ENCODE measurements around the gene ZBTB17. TPM values are rescaled to one million over a fixed set of nuclear protein-coding genes. Genes with fewer than 3 reads are reported as not detected.

ZBTB17 gene
- total RNA-seq, 1 experiment from 2014 or later: 46.3 TPM

GRCh38 chr1:15993666-15994065 lies 17.8 kb upstream of the ZBTB17 start:
- no peaks in the 10 kb centered on the region for H3K4me1 Mint-ChIP-seq (ENCODE audit: insufficient read depth, unreplicated experiment)
- no peaks in the 10 kb centered on the region for H3K9me3 Mint-ChIP-seq (ENCODE audit: unreplicated experiment)
- ChIA-PET POLR2A (no interaction called here), CTCF (interaction anchor here (0.5 to 3.1 kb wide), 13 partner anchors 8 to 202 kb away, joined by 3 to 17 read pairs (median 4); partner anchors contain the start of gene SRARP)
- no peaks in the 10 kb centered on the region for H3K27me3 Mint-ChIP-seq (ENCODE audit: insufficient read depth, unreplicated experiment)
- H3K36me3 Mint-ChIP-seq (ENCODE audit: insufficient read depth, unreplicated experiment): no peaks in the 10 kb centered on the region
- H3K4me3 Mint-ChIP-seq (ENCODE audit: unreplicated experiment): no peak overlapping the region
- no peak for DNase-seq (ENCODE audit: unreplicated experiment)
- no TSS peak for BruUV-seq (replicated peaks)
- H3K27ac Mint-ChIP-seq (ENCODE audit: low read depth, unreplicated experiment): no peak overlapping the region
- intact Hi-C loops (cut with micrococcal nuclease): loop anchor here (1.0 to 5.0 kb wide), 3 partner anchors 46 to 201 kb away; no protein-coding TSS in a partner anchor
- TF ChIP-seq CTCF (IDR thresholded peaks at IDR 0.05; ENCODE audit: unreplicated experiment): no peak

GRCh38 chr1:15992582-15993500 lies 16.9 kb upstream of the ZBTB17 start:
- CTCF ChIA-PET: interaction anchor here (0.5 to 3.1 kb wide), 3 partner anchors 12 to 177 kb away, joined by 3 to 13 read pairs (median 13); partner anchors contain the start of gene SRARP
- Mint-ChIP-seq H3K4me3 (ENCODE audit: unreplicated experiment) (no peak overlapping the region), H3K36me3 (ENCODE audit: insufficient read depth, unreplicated experiment) (no peaks in the 10 kb centered on the region), H3K27ac (ENCODE audit: low read depth, unreplicated experiment) (no peak overlapping the region), H3K4me1 (ENCODE audit: insufficient read depth, unreplicated experiment) (no peaks in the 10 kb centered on the region), H3K27me3 (ENCODE audit: insufficient read depth, unreplicated experiment) (no peaks in the 10 kb centered on the region), H3K9me3 (ENCODE audit: unreplicated experiment) (no peaks in the 10 kb centered on the region)
- TF ChIP-seq CTCF (IDR thresholded peaks at IDR 0.05; ENCODE audit: unreplicated experiment): no peak
- POLR2A ChIA-PET: interaction anchor here (0.6 kb wide), 1 partner anchor 110 kb away, joined by 4 read pairs; no protein-coding TSS in a partner anchor
- no TSS peak for BruUV-seq (replicated peaks)
- DNase-seq (ENCODE audit: unreplicated experiment): no peak
- intact Hi-C loops (cut with micrococcal nuclease): loop anchor here (5.0 kb wide), 1 partner anchor 46 kb away; no protein-coding TSS in a partner anchor

GRCh38 chr1:15992187-15992553 lies 16.3 kb upstream of the ZBTB17 start:
- Mint-ChIP-seq H3K36me3 (ENCODE audit: insufficient read depth, unreplicated experiment) (no peaks in the 10 kb centered on the region), H3K4me3 (ENCODE audit: unreplicated experiment) (no peak overlapping the region), H3K27me3 (ENCODE audit: insufficient read depth, unreplicated experiment) (no peaks in the 10 kb centered on the region), H3K9me3 (ENCODE audit: unreplicated experiment) (no peaks in the 10 kb centered on the region), H3K27ac (ENCODE audit: low read depth, unreplicated experiment) (no peak overlapping the region), H3K4me1 (ENCODE audit: insufficient read depth, unreplicated experiment) (no peaks in the 10 kb centered on the region)
- intact Hi-C loops (cut with micrococcal nuclease): loop anchor here (5.0 kb wide), 1 partner anchor 45 kb away; no protein-coding TSS in a partner anchor
- no peak for TF ChIP-seq CTCF (IDR thresholded peaks at IDR 0.05; ENCODE audit: unreplicated experiment)
- CTCF ChIA-PET: interaction anchor here (0.6 kb wide), 1 partner anchor 450 kb away, joined by 3 read pairs; no protein-coding TSS in a partner anchor
- BruUV-seq (replicated peaks): no TSS peak
- POLR2A ChIA-PET: no interaction called here
- DNase-seq (ENCODE audit: unreplicated experiment): no peak

DNA sequence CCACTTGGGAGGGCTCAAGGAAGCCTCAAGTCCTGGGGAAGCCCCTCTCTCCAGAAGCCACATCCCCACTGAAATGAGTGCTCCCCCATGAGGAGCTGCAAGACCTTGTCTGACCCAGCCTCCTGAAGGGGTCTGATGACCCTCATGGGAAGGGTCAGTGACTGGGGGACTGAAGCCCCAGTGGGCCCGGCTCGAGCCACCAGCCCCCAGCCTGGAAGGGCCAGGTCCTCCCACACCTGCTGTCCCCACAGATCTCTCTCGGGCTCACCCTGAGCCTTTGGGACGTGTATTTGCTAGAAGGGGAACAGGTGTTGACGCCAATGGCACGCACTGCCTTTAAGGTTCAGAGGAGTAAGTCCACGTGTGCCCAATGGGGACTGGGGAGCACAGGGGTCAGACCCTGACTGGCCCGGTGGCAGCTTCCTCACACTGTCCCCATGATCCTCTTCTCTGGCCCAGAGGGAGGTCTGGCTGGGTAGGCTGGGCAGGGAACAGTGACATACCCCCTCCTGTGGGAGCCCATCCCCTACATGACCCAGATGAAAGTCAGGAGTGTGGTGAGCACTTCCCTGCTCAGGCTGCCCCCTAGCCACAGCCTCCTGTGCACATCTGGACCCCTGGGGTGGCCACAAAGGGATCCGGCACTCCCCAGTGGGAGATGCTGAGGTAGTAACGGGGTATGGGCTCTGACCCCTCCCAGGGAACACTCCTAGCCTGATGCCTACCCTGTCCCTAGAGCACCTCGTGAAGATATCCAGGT lies 15.7 kb upstream of the ZBTB17 start:
- CTCF ChIA-PET: interaction anchor here (0.6 kb wide), 1 partner anchor 450 kb away, joined by 3 read pairs; no protein-coding TSS in a partner anchor
- H3K36me3 Mint-ChIP-seq (ENCODE audit: insufficient read depth, unreplicated experiment): no peaks in the 10 kb centered on the region
- BruUV-seq (replicated peaks): no TSS peak
- no peak overlapping the region for H3K4me3 Mint-ChIP-seq (ENCODE audit: unreplicated experiment)
- intact Hi-C loops (cut with micrococcal nuclease): loop anchor here (5.0 kb wide), 1 partner anchor 44 kb away; no protein-coding TSS in a partner anchor
- H3K27me3 Mint-ChIP-seq (ENCODE audit: insufficient read depth, unreplicated experiment): no peaks in the 10 kb centered on the region
- H3K4me1 Mint-ChIP-seq (ENCODE audit: insufficient read depth, unreplicated experiment): no peaks in the 10 kb centered on the region
- no peaks in the 10 kb centered on the region for H3K9me3 Mint-ChIP-seq (ENCODE audit: unreplicated experiment)
- no peak overlapping the region for H3K27ac Mint-ChIP-seq (ENCODE audit: low read depth, unreplicated experiment)
- TF ChIP-seq CTCF (IDR thresholded peaks at IDR 0.05; ENCODE audit: unreplicated experiment): no peak
- POLR2A ChIA-PET: no interaction called here
- DNase-seq (ENCODE audit: unreplicated experiment): no peak
